DOHH2 (cell line): ENCODE data around the gene ACTL10.

Experiments
- H3F3A ChIP-seq: fragments of 200-600 bp; sonication (generic), shearing (Covaris generic); 2 replicates; pipeline ENCODE4 v1.6.0; 2016; ENCODE audit warnings: antibody characterized with exemption, mild to moderate bottlenecking; ENCODE audit not compliant: control insufficient read depth, insufficient read depth
- H3K27ac ChIP-seq: fragments of 200-600 bp; sonication (generic); 2 replicates; pipeline ENCODE4 v1.5.1; 2014; ENCODE audit warnings: low read depth, mild to moderate bottlenecking, low read length, moderate library complexity
- H3K27me3 ChIP-seq: fragments of 200-600 bp; sonication (generic); 2 replicates; pipeline ENCODE4 v1.6.1; 2014; ENCODE audit warnings: mild to moderate bottlenecking, low read length, mixed read lengths; ENCODE audit not compliant: control insufficient read depth
- H3K36me3 ChIP-seq: fragments of 200-600 bp; sonication (generic); 2 replicates; pipeline ENCODE4 v1.6.1; 2014; ENCODE audit warnings: mild to moderate bottlenecking, low read length, moderate library complexity, mixed read lengths; ENCODE audit not compliant: control insufficient read depth
- H3K4me1 ChIP-seq: fragments of 200-600 bp; sonication (generic); 2 replicates; pipeline ENCODE4 v1.6.1; 2014; ENCODE audit warnings: mild to moderate bottlenecking, low read length, mixed read lengths; ENCODE audit not compliant: control insufficient read depth
- H3K4me2 ChIP-seq: fragments of 200-600 bp; sonication (generic); 2 replicates; pipeline ENCODE4 v1.6.0; 2014; ENCODE audit warnings: mild to moderate bottlenecking, low read length, moderate library complexity
- H3K4me3 ChIP-seq: fragments of 200-600 bp; sonication (generic); 2 replicates; pipeline ENCODE4 v1.5.1; 2014; ENCODE audit warnings: mild to moderate bottlenecking, low read length, mixed read lengths
- H3K79me2 ChIP-seq: fragments of 200-600 bp; sonication (generic); 2 replicates; pipeline ENCODE4 v1.6.1; 2014; ENCODE audit warnings: mild to moderate bottlenecking, low read length, mixed read lengths; ENCODE audit not compliant: control insufficient read depth
- H3K9me2 ChIP-seq: fragments of 200-600 bp; sonication (generic); replicated peaks from 2 replicates; pipeline ENCODE4 v1.6.1; 2014; ENCODE audit warnings: mild to moderate bottlenecking, low read length, mixed read lengths; ENCODE audit not compliant: control insufficient read depth
- H3K9me3 ChIP-seq: fragments of 200-600 bp; sonication (generic); 2 replicates; pipeline ENCODE4 v1.6.1; 2014; ENCODE audit warnings: antibody characterized with exemption, low read length, mixed read lengths; ENCODE audit not compliant: control insufficient read depth, insufficient read depth
- H4K20me1 ChIP-seq: fragments of 200-600 bp; sonication (generic); 2 replicates; pipeline ENCODE4 v1.6.0; 2014; ENCODE audit warnings: low read depth, mild to moderate bottlenecking, antibody characterized with exemption, low read length, moderate library complexity; ENCODE audit not compliant: control insufficient read depth, insufficient read depth
- CTCF ChIP-seq: fragments of 200-600 bp; sonication (generic); IDR thresholded peaks from one replicate; pipeline ENCODE4 v1.5.1; 2014; ENCODE audit warnings: antibody characterized with exemption, mild to moderate bottlenecking, low read depth, low read length; ENCODE audit not compliant: poor library complexity, severe bottlenecking
- EZH2phosphoT487 ChIP-seq: fragments of 200-600 bp; sonication (generic); IDR thresholded peaks from 2 replicates; pipeline ENCODE4 v1.6.1; 2017; ENCODE audit warnings: borderline replicate concordance, mild to moderate bottlenecking, antibody characterized with exemption, low read length, moderate library complexity, mixed read lengths

ACTL10 gene

GRCh38 chr20:33657704-33658095 is 9.0 kb upstream of the ACTL10 start:
- no peak overlapping the region for H3K4me3 ChIP-seq
- H3K9me3 ChIP-seq, result no peaks in the 10 kb centered on the region
- no peak for TF ChIP-seq CTCF
- no peak for TF ChIP-seq EZH2phosphoT487
- H3K4me2 ChIP-seq, result no peak overlapping the region
- H3K27ac ChIP-seq, result no peak overlapping the region
- no peaks in the 10 kb centered on the region; the same call in 1 of the 2 replicates for H3K36me3 ChIP-seq
- no peaks in the 10 kb centered on the region for H3K9me2 ChIP-seq
- no peaks in the 10 kb centered on the region for H4K20me1 ChIP-seq
- H3K27me3 ChIP-seq, result peaks cover 3% of the 10 kb centered on the region; the same call in 1 of the 2 replicates
- H3K79me2 ChIP-seq, result no peaks in the 10 kb centered on the region
- H3F3A ChIP-seq, result no peaks in the 10 kb centered on the region; the same call in 1 of the 2 replicates
- H3K4me1 ChIP-seq, result peaks cover 3% of the 10 kb centered on the region

GRCh38 chr20:33658510-33658909 is 8.2 kb upstream of the ACTL10 start:
- Histone ChIP-seq H3K9me3 (no peaks in the 10 kb centered on the region), H3K79me2 (no peaks in the 10 kb centered on the region), H3K27me3 (no peaks in the 10 kb centered on the region), H3K9me2 (no peaks in the 10 kb centered on the region), H3K4me3 (no peak overlapping the region), H3F3A (no peaks in the 10 kb centered on the region; the same call in 1 of the 2 replicates), H4K20me1 (no peaks in the 10 kb centered on the region), H3K36me3 (no peaks in the 10 kb centered on the region; the same call in 1 of the 2 replicates), H3K4me2 (no peak overlapping the region), H3K27ac (no peak overlapping the region), H3K4me1 (peaks cover 10% of the 10 kb centered on the region)
- TF ChIP-seq EZH2phosphoT487, result no peak
- TF ChIP-seq CTCF, result no peak

- TF ChIP-seq EZH2phosphoT487, result no peak
- H3K4me1 ChIP-seq, result peaks cover 13% of the 10 kb centered on the region
Measured at GRCh38 chr20:33658929-33659328, 7.8 kb upstream of the ACTL10 start.

GRCh38 chr20:33659341-33660034 is 7.3 kb upstream of the ACTL10 start:
- Histone ChIP-seq H3K4me2 (no peak overlapping the region), H3K79me2 (no peaks in the 10 kb centered on the region)

More at GRCh38 chr20:33658929-33659328, 7.8 kb upstream of the ACTL10 start:
- no peaks in the 10 kb centered on the region for H3K9me3 ChIP-seq
- no peaks in the 10 kb centered on the region for H3K9me2 ChIP-seq
- H4K20me1 ChIP-seq, result no peaks in the 10 kb centered on the region
- H3F3A ChIP-seq, result no peaks in the 10 kb centered on the region; the same call in 1 of the 2 replicates
- no peaks in the 10 kb centered on the region for H3K79me2 ChIP-seq
- H3K27ac ChIP-seq, result no peak overlapping the region
- no peaks in the 10 kb centered on the region for H3K27me3 ChIP-seq
- no peaks in the 10 kb centered on the region; the same call in 1 of the 2 replicates for H3K36me3 ChIP-seq
- H3K4me2 ChIP-seq, result no peak overlapping the region
- H3K4me3 ChIP-seq, result no peak overlapping the region

More at GRCh38 chr20:33659341-33660034, 7.3 kb upstream of the ACTL10 start:
- Histone ChIP-seq H3K9me3 (no peaks in the 10 kb centered on the region), H3K27me3 (no peaks in the 10 kb centered on the region), H3K4me1 (peaks cover 19% of the 10 kb centered on the region), H3K36me3 (no peaks in the 10 kb centered on the region; the same call in 1 of the 2 replicates), H3K9me2 (no peaks in the 10 kb centered on the region), H3F3A (no peaks in the 10 kb centered on the region; the same call in 1 of the 2 replicates), H3K27ac (no peak overlapping the region), H3K4me3 (no peak overlapping the region), H4K20me1 (no peaks in the 10 kb centered on the region)
- TF ChIP-seq CTCF (no peak), EZH2phosphoT487 (no peak)
